Measurements from ENCODE around the gene ALAS1. TPM values are rescaled to one million over a fixed set of nuclear protein-coding genes. Genes with fewer than 3 reads are reported as not detected.

The ALAS1 gene
- total RNA-seq, 1 donor from 2014 or later: 41.5 TPM

- DNase-seq (ENCODE audit: extremely low spot score in 2 of 2): no peak
- TF ChIP-seq POLR2A (IDR thresholded peaks at IDR 0.05) (no peak), CTCF (IDR thresholded peaks at IDR 0.05) (no peak), POLR2AphosphoS5 (IDR thresholded peaks at IDR 0.05; ENCODE audit: insufficient read depth in 1 of 2, low read depth in 1 of 2) (no peak)
- H3K36me3 ChIP-seq: peaks cover 0 to 44% of the 10 kb centered on the region in 2 donors
- H3K4me3 ChIP-seq: no peak overlapping the region
- H3K4me1 ChIP-seq: peaks cover 9% of the 10 kb centered on the region
- intact Hi-C loops (cut with DNase I): no loop called here
- H3K27ac ChIP-seq: no peak overlapping the region
- no peaks in the 10 kb centered on the region for H3K9me3 ChIP-seq
- H3K27me3 ChIP-seq: no peaks in the 10 kb centered on the region
These were observed 29.2 kb downstream of the ALAS1 start for GRCh38 chr3:52227117-52227516.

- no peak overlapping the region for H3K4me3 ChIP-seq
- H3K27me3 ChIP-seq: no peaks in the 10 kb centered on the region
- no peak for TF ChIP-seq CTCF (IDR thresholded peaks at IDR 0.05)
- no peak for TF ChIP-seq POLR2AphosphoS5 (IDR thresholded peaks at IDR 0.05; ENCODE audit: insufficient read depth in 1 of 2, low read depth in 1 of 2)
- no peak for TF ChIP-seq POLR2A (IDR thresholded peaks at IDR 0.05)
- no peak overlapping the region for H3K27ac ChIP-seq
- H3K9me3 ChIP-seq: no peaks in the 10 kb centered on the region
- no peak for DNase-seq (ENCODE audit: extremely low spot score in 2 of 2)
- peaks cover 15% of the 10 kb centered on the region for H3K4me1 ChIP-seq
- H3K36me3 ChIP-seq: peaks cover 0 to 48% of the 10 kb centered on the region in 2 donors
- intact Hi-C loops (cut with DNase I): no loop called here
These were observed 29.8 kb downstream of the ALAS1 start for GRCh38 chr3:52227766-52228165.

- Histone ChIP-seq H3K36me3 (peaks cover 0 to 48% of the 10 kb centered on the region in 2 donors), H3K27me3 (no peaks in the 10 kb centered on the region), H3K9me3 (no peaks in the 10 kb centered on the region), H3K4me1 (peaks cover 20% of the 10 kb centered on the region), H3K4me3 (no peak overlapping the region), H3K27ac (no peak overlapping the region)
- TF ChIP-seq POLR2AphosphoS5 (IDR thresholded peaks at IDR 0.05; ENCODE audit: insufficient read depth in 1 of 2, low read depth in 1 of 2) (no peak), CTCF (IDR thresholded peaks at IDR 0.05) (no peak), POLR2A (IDR thresholded peaks at IDR 0.05) (no peak)
- DNase-seq (ENCODE audit: extremely low spot score in 2 of 2): no peak
- intact Hi-C loops (cut with DNase I): no loop called here
These were observed 30.3 kb downstream of the ALAS1 start for GRCh38 chr3:52228266-52228665.

- intact Hi-C loops (cut with DNase I): no loop called here
- Histone ChIP-seq H3K9me3 (no peaks in the 10 kb centered on the region), H3K4me3 (no peak overlapping the region), H3K4me1 (peaks cover 20% of the 10 kb centered on the region), H3K27ac (no peak overlapping the region), H3K27me3 (no peaks in the 10 kb centered on the region), H3K36me3 (peaks cover 0 to 48% of the 10 kb centered on the region in 2 donors)
- DNase-seq (ENCODE audit: extremely low spot score in 2 of 2): no peak
- no peak for TF ChIP-seq CTCF (IDR thresholded peaks at IDR 0.05)
These were observed 30.9 kb downstream of the ALAS1 start for GRCh38 chr3:52228751-52229291.

- TF ChIP-seq POLR2AphosphoS5 (IDR thresholded peaks at IDR 0.05; ENCODE audit: insufficient read depth in 1 of 2, low read depth in 1 of 2) (no peak), POLR2A (IDR thresholded peaks at IDR 0.05) (no peak)
- intact Hi-C loops (cut with DNase I): loop anchor here (5.0 kb wide), 1 partner anchor 113 kb away; no protein-coding TSS in a partner anchor
- no peak for DNase-seq (ENCODE audit: extremely low spot score in 2 of 2)
- Histone ChIP-seq H3K4me1 (peaks cover 27% of the 10 kb centered on the region), H3K27ac (no peak overlapping the region), H3K4me3 (no peak overlapping the region), H3K36me3 (peaks cover 0 to 56% of the 10 kb centered on the region in 2 donors), H3K9me3 (no peaks in the 10 kb centered on the region), H3K27me3 (no peaks in the 10 kb centered on the region)
These were observed 31.7 kb downstream of the ALAS1 start for GRCh38 chr3:52229656-52230055.
